GM20000 (cell line): ENCODE measurements around the gene GRIK4.
A peak's percentile ranks its signal among the peaks of the same experiment; 100 is the strongest.

Experiments
- DNase-seq: peaks from one replicate; pipeline ENCODE4 v3.0.0; 2012; ENCODE audit warnings: low spot score
- CTCF ChIP-seq: IDR thresholded peaks from 2 replicates; pipeline ENCODE4 v1.5.1; 2012; ENCODE audit warnings: mild to moderate bottlenecking, control low read depth; ENCODE audit errors: extremely low read depth, missing control alignments

GRIK4 gene

GRCh38 chr11:120658071-120658423 lies 146.5 kb downstream of the GRIK4 start:
- DNase-seq: peak; percentile 47
- TF ChIP-seq CTCF: no peak

- DNase-seq: no peak
- TF ChIP-seq CTCF: no peak
Measured at GRCh38 chr11:120659076-120659475, 147.5 kb downstream of the GRIK4 start.

GRCh38 chr11:120660024-120660565 lies 148.5 kb downstream of the GRIK4 start:
- TF ChIP-seq CTCF: peak; percentile 60
- peak; percentile 63 for DNase-seq

GRCh38 chr11:120662071-120662676 lies 150.6 kb downstream of the GRIK4 start:
- DNase-seq: no peak
- TF ChIP-seq CTCF: no peak

GRCh38 chr11:120663142-120663541 lies 151.6 kb downstream of the GRIK4 start:
- TF ChIP-seq CTCF: no peak
- no peak for DNase-seq

GRCh38 chr11:120666121-120666639 lies 154.6 kb downstream of the GRIK4 start:
- DNase-seq: no peak
- no peak for TF ChIP-seq CTCF

GRCh38 chr11:120667281-120667680 lies 155.7 kb downstream of the GRIK4 start:
- TF ChIP-seq CTCF: no peak
- no peak for DNase-seq
